Uterus (tissue), 2 donors: ENCODE results near the gene SLFN12L.

Experiments
- CTCF ChIP-seq, 4 experiments: fragments of 200-600 bp in 2 of 4; fragments of 450-650 bp in 2 of 4; sonication (generic) in 2 of 4; IDR thresholded peaks; one replicate each; pipeline ENCODE4 v1.5.1; 2016 to 2019; ENCODE audit warnings: antibody characterized with exemption in 4 of 4, mild to moderate bottlenecking in 2 of 4, moderate library complexity in 1 of 4
- POLR2A ChIP-seq, 2 donors: fragments of 450-650 bp; IDR thresholded peaks; one replicate each; pipeline ENCODE4 v1.6.1; 2016; ENCODE audit warnings: antibody characterized with exemption in 2 of 2, mild to moderate bottlenecking in 1 of 2, moderate library complexity in 1 of 2

- no peak for TF ChIP-seq CTCF (IDR thresholded peaks at IDR 0.05)
- no peak for TF ChIP-seq POLR2A (IDR thresholded peaks at IDR 0.05)
Observed at GRCh38 chr17:35554668-35555067, 17.2 kb upstream of the SLFN12L start.
